Central memory CD8-positive, alpha-beta T cell (primary cell): Measurements from ENCODE around the gene ATP1A1.

Experiments used
- ATAC-seq: fragments of 150-1000 bp; cut with Tn5 transposase; replicated peaks from 2 replicates; pipeline ENCODE4 v1.10.0; 2022; ENCODE audit warnings: mild to moderate bottlenecking, moderate FRiP score, moderate number of reproducible peaks; ENCODE audit not compliant: poor library complexity, severe bottlenecking; ENCODE audit errors: extremely low read depth
- DNase-seq, 2 donors: peaks; one replicate each; pipeline ENCODE4 v3.0.0; 2021; ENCODE audit warnings: low spot score in 2 of 2
- H3K27ac Mint-ChIP-seq: one replicate; pipeline ENCODE4 v1.8.0; 2022; ENCODE audit warnings: low read depth, mild to moderate bottlenecking, moderate library complexity, mixed read lengths
- H3K27me3 Mint-ChIP-seq: one replicate; pipeline ENCODE4 v1.8.0; 2022; ENCODE audit warnings: mixed read lengths
- H3K36me3 Mint-ChIP-seq: one replicate; pipeline ENCODE4 v1.8.0; 2022; ENCODE audit warnings: mild to moderate bottlenecking, moderate library complexity, mixed read lengths; ENCODE audit not compliant: insufficient read depth
- H3K4me1 Mint-ChIP-seq: one replicate; pipeline ENCODE4 v1.8.0; 2022; ENCODE audit warnings: mixed read lengths
- H3K4me3 Mint-ChIP-seq: one replicate; pipeline ENCODE4 v1.8.0; 2022; ENCODE audit warnings: mild to moderate bottlenecking, moderate library complexity, mixed read lengths
- H3K9me3 Mint-ChIP-seq: one replicate; pipeline ENCODE4 v1.8.0; 2022; ENCODE audit warnings: mixed read lengths

The ATP1A1 gene

DNA sequence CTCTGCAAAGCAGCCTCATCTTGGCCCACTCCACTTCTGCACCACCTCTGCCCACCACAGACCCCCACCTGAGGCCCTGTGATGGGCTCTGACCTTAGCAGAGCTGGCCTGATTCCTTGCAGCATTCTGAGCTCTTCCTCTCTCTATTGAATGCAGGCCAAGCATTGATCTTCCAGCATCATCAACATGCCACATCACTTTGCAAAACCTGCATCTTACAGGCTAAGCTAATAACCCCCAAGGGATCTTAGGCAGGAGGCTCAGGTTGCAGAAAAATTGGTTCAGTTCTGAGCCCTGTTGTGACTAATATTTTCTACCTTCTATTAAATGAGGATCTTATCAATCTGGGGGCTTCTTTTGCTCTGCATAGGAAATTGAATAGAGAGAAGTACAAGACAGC lies 78.7 kb downstream of the ATP1A1 start:
- peaks cover 16% of the 10 kb centered on the region for H3K27me3 Mint-ChIP-seq
- H3K4me1 Mint-ChIP-seq, result no peaks in the 10 kb centered on the region
- ATAC-seq (no peak), DNase-seq (no peak)
- no peaks in the 10 kb centered on the region for H3K36me3 Mint-ChIP-seq
- no peak overlapping the region for H3K4me3 Mint-ChIP-seq
- H3K27ac Mint-ChIP-seq, result no peak overlapping the region
- H3K9me3 Mint-ChIP-seq, result no peaks in the 10 kb centered on the region

DNA sequence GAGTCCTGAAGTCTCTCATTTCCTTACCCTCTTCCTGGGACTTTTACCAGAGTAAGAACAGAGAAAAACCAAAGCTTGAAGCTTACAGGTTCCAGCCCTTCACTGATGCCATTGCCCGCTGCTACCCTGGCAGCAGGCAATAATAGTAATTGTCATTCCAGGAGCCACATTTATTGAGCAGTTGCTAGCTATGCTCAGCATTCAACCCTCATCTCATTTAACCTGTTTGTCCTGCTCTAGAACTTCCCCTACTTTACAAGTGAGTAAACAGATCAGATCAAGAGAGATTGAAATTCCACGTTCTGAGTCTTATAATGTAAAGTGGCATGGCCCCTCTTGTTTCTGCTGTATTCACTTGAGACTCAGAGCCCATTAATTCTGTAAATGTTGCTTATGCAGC lies 80.4 kb downstream of the ATP1A1 start:
- H3K27me3 Mint-ChIP-seq, result peaks cover 8% of the 10 kb centered on the region
- no peaks in the 10 kb centered on the region for H3K36me3 Mint-ChIP-seq
- DNase-seq, result no peak
- no peak for ATAC-seq
- no peak overlapping the region for H3K27ac Mint-ChIP-seq
- H3K9me3 Mint-ChIP-seq, result no peaks in the 10 kb centered on the region
- H3K4me3 Mint-ChIP-seq, result no peak overlapping the region
- no peaks in the 10 kb centered on the region for H3K4me1 Mint-ChIP-seq

DNA sequence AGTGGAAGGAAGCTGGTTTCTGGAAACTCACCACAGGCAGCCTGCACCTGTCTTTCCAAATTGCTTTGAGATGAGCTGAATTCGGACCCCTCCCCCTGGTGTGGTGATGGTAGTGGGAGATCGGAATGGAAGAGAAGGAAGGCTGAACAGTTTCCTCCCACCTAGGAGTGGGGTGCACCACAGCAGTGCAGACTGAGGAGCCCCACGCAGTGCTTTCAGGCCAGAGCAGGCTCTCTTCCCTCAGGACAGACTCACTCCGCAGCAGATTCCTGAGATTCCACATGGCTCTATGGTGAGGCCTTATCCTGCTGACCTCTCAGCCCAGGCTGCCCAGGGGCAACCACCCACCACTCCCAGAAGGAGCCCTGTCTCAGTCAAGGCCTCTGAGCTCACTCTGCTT lies 80.9 kb downstream of the ATP1A1 start:
- Mint-ChIP-seq H3K27me3 (peaks cover 4% of the 10 kb centered on the region), H3K9me3 (no peaks in the 10 kb centered on the region), H3K4me1 (no peaks in the 10 kb centered on the region), H3K4me3 (no peak overlapping the region), H3K27ac (no peak overlapping the region), H3K36me3 (no peaks in the 10 kb centered on the region)
- ATAC-seq (no peak), DNase-seq (no peak)
